Measurements from ENCODE around the gene PRDM16. TPM values are rescaled to one million over a fixed set of nuclear protein-coding genes. Genes with fewer than 3 reads are reported as not detected.

Gene PRDM16
- polyA plus RNA-seq, 2 of the 4 experiments (the other 2 are of a cell fraction), result 0.03 to 0.35 TPM

DNA sequence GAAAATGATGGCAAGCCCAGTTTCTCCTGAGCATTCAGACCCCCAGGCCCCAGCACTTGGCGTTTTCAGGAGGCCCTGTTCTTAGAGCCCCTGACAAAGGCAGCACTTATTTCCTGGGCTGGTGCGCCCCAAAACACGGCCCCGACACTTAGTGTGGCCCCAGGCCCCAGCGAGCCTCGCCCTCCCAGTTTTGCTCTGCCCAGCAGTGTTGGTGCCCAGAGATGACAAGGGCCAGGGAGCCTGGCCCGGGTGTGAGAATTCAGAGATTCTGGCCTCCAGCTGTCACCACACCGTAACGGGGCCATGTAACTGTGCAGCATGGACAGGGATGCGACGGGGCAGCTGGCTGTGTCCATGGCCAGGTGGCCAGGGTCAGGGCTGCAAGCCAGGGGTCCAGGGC is 367.4 kb downstream of the PRDM16 start:
- no peaks in the 10 kb centered on the region for H3K4me1 ChIP-seq
- ATAC-seq, result no peak
- H3K27ac ChIP-seq, result no peak overlapping the region
- ChIA-PET CTCF (interaction anchor here (1.6 to 2.4 kb wide), 2 partner anchors 12 to 16 kb away, joined by 5 to 8 read pairs; no protein-coding TSS in a partner anchor), POLR2A (interaction anchor here (0.7 kb wide), 1 partner anchor 67 kb away, joined by 5 read pairs; no protein-coding TSS in a partner anchor)
- H3K4me3 ChIP-seq, result no peak overlapping the region
- TF ChIP-seq TP53 (CRISPR knock-in tag; IDR thresholded peaks at IDR 0.05), result no peak
- no peak for TF ChIP-seq EHMT2 (IDR thresholded peaks at IDR 0.05; ENCODE audit: low read depth)
- no peak for TF ChIP-seq MAFK (IDR thresholded peaks at IDR 0.05; ENCODE audit: partially characterized antibody)
- TF ChIP-seq RCOR1 (IDR thresholded peaks at IDR 0.05; ENCODE audit: low read depth, low read length), result no peak
- TF ChIP-seq USF2 (IDR thresholded peaks at IDR 0.05), result no peak
- no peak for TF ChIP-seq EHF (CRISPR knock-in tag; IDR thresholded peaks at IDR 0.05)
- TF ChIP-seq PBX3 (IDR thresholded peaks at IDR 0.05), result no peak
- no peak for TF ChIP-seq JUNB (IDR thresholded peaks at IDR 0.05)
- TF ChIP-seq RFX5 (IDR thresholded peaks at IDR 0.05), result no peak
- TF ChIP-seq MAZ (IDR thresholded peaks at IDR 0.05; ENCODE audit: borderline replicate concordance, low read depth, low read length), result no peak
- no peak for TF ChIP-seq CBX2 (IDR thresholded peaks at IDR 0.05; ENCODE audit: borderline replicate concordance, low read depth)
- TF ChIP-seq NR3C1 (IDR thresholded peaks at IDR 0.05), result no peak
- no peak for TF ChIP-seq HMGXB4 (CRISPR knock-in tag; IDR thresholded peaks at IDR 0.05; ENCODE audit: borderline replicate concordance)
- TF ChIP-seq HOXB13 (CRISPR knock-in tag; IDR thresholded peaks at IDR 0.05; ENCODE audit: low read depth), result no peak
- no peak for TF ChIP-seq CEBPB (IDR thresholded peaks at IDR 0.05)
- TF ChIP-seq NPAS2 (CRISPR knock-in tag; IDR thresholded peaks at IDR 0.05; ENCODE audit: borderline replicate concordance), result no peak
- TF ChIP-seq ZC3H11A (IDR thresholded peaks at IDR 0.05), result no peak
- TF ChIP-seq RAD21 (conservative IDR thresholded peaks at IDR 0.05 in 1 of 2, IDR thresholded peaks at IDR 0.05 in 1 of 2), result no peak
- no peak overlapping the region for H3K4me2 ChIP-seq
- FAIRE-seq, result no peak
- no peaks in the 10 kb centered on the region for H3K9me3 ChIP-seq
- no peak for DNase-seq (ENCODE audit: low read depth in 1 of 2, low spot score in 1 of 2)
- 59% methylated on average over 4 of the region's 11 CpGs for WGBS (ENCODE audit: missing lambda C conversion rate)

DNA sequence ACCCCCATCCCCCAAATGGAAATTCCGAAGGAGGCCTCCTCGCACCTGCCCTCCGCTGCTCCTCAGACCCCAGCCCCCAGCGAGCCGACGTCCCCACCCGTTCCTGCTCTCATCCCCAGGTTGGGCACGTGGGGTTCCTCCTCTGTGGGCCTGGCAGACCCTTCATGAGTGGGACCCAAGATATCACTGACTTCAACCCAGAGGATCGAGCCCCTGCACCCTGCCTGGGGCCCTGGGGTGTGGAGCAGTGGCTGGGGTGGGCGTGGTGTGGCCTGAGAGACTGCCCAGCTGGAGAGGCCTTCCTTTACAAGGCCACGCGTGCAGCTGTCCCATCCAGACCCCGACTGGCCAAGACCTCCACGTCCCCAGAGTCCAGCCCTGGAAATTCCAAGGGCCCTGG is 367.9 kb downstream of the PRDM16 start:
- no peak overlapping the region for H3K27ac ChIP-seq
- no peak overlapping the region for H3K4me3 ChIP-seq
- no peaks in the 10 kb centered on the region for H3K4me1 ChIP-seq
- ATAC-seq (no peak), FAIRE-seq (no peak), DNase-seq (ENCODE audit: low read depth in 1 of 2, low spot score in 1 of 2) (no peak)
- TF ChIP-seq NPAS2 (CRISPR knock-in tag; IDR thresholded peaks at IDR 0.05; ENCODE audit: borderline replicate concordance), result no peak
- no peak for TF ChIP-seq JUNB (IDR thresholded peaks at IDR 0.05)
- no peak for TF ChIP-seq USF2 (IDR thresholded peaks at IDR 0.05)
- TF ChIP-seq EP300 (IDR thresholded peaks at IDR 0.05), result no peak
- no peak for TF ChIP-seq TP53 (CRISPR knock-in tag; IDR thresholded peaks at IDR 0.05)
- no peak for TF ChIP-seq RARB (CRISPR knock-in tag; IDR thresholded peaks at IDR 0.05)
- no peak for TF ChIP-seq MAFK (IDR thresholded peaks at IDR 0.05; ENCODE audit: partially characterized antibody)
- no peak for TF ChIP-seq EHMT2 (IDR thresholded peaks at IDR 0.05; ENCODE audit: low read depth)
- TF ChIP-seq CBX2 (IDR thresholded peaks at IDR 0.05; ENCODE audit: borderline replicate concordance, low read depth), result no peak
- H3K9me3 ChIP-seq, result no peaks in the 10 kb centered on the region
- CTCF ChIA-PET, result interaction anchor here (1.6 to 2.4 kb wide), 2 partner anchors 13 to 16 kb away, joined by 5 to 8 read pairs; no protein-coding TSS in a partner anchor
- WGBS (ENCODE audit: missing lambda C conversion rate), result 77% methylated on average over 7 of the region's 14 CpGs
- H3K4me2 ChIP-seq, result no peak overlapping the region
- POLR2A ChIA-PET, result no interaction called here

Measured in A549 (cell line).